Brain microvascular endothelial cell (primary cell): ENCODE data around the gene KLHL13.

ENCODE experiments used
- DNase-seq: peaks from one replicate; pipeline ENCODE4 v3.0.0-alpha.2; 2020
- H3K27ac ChIP-seq: fragments of 250-450 bp; sonication (Bioruptor Pico); 2 replicates; pipeline ENCODE4 v1.5.1; 2020; ENCODE audit warnings: mild to moderate bottlenecking, moderate library complexity
- H3K27me3 ChIP-seq: fragments of 250-450 bp; sonication (Bioruptor Pico); replicated peaks from 2 replicates; pipeline ENCODE4 v1.5.1; 2020; ENCODE audit warnings: mild to moderate bottlenecking
- H3K36me3 ChIP-seq: fragments of 250-450 bp; sonication (Bioruptor Pico); replicated peaks from 2 replicates; pipeline ENCODE4 v1.5.1; 2020; ENCODE audit warnings: mild to moderate bottlenecking
- H3K4me3 ChIP-seq: 2 replicates; pipeline ENCODE4 v1.5.1; 2011; ENCODE audit warnings: low read depth, mild to moderate bottlenecking, control low read depth, low read length, moderate library complexity
- CTCF ChIP-seq: IDR thresholded peaks from 2 replicates; pipeline ENCODE4 v1.5.1; 2011; ENCODE audit warnings: low read depth, mild to moderate bottlenecking, moderate library complexity, low read length, control low read depth, inconsistent platforms; ENCODE audit errors: missing control alignments
- in situ Hi-C: cut with HindIII; loops from 2 replicates; pipeline ENCODE4 v1.10.0; 2017; ENCODE audit warnings: low sequenced_read_pairs, low pct_ligation_motif_present

The KLHL13 gene

GRCh38 chrX:117996408-117996807 lies 120.2 kb downstream of the KLHL13 start:
- in situ Hi-C loops: no loop called here
- DNase-seq: no peak
- no peaks in the 10 kb centered on the region for H3K36me3 ChIP-seq
- no peak overlapping the region for H3K27ac ChIP-seq
- no peak overlapping the region for H3K4me3 ChIP-seq
- no peaks in the 10 kb centered on the region for H3K27me3 ChIP-seq
- TF ChIP-seq CTCF: no peak

GRCh38 chrX:117995378-117995777 lies 121.2 kb downstream of the KLHL13 start:
- Histone ChIP-seq H3K27ac (no peak overlapping the region), H3K36me3 (no peaks in the 10 kb centered on the region), H3K27me3 (no peaks in the 10 kb centered on the region), H3K4me3 (no peak overlapping the region)
- no peak for DNase-seq
- no peak for TF ChIP-seq CTCF
- in situ Hi-C loops: no loop called here

GRCh38 chrX:117992192-117992723 lies 124.4 kb downstream of the KLHL13 start:
- no peak overlapping the region for H3K27ac ChIP-seq
- H3K4me3 ChIP-seq: no peak overlapping the region
- TF ChIP-seq CTCF: no peak
- no peaks in the 10 kb centered on the region for H3K36me3 ChIP-seq
- no peak for DNase-seq
- H3K27me3 ChIP-seq: no peaks in the 10 kb centered on the region
- in situ Hi-C loops: no loop called here

GRCh38 chrX:117990438-117990837 lies 126.2 kb downstream of the KLHL13 start:
- DNase-seq: no peak
- in situ Hi-C loops: no loop called here
- Histone ChIP-seq H3K27me3 (no peaks in the 10 kb centered on the region), H3K4me3 (no peak overlapping the region), H3K27ac (no peak overlapping the region), H3K36me3 (no peaks in the 10 kb centered on the region)
- TF ChIP-seq CTCF: no peak

GRCh38 chrX:117989512-117989911 lies 127.1 kb downstream of the KLHL13 start:
- Histone ChIP-seq H3K36me3 (no peaks in the 10 kb centered on the region), H3K27me3 (no peaks in the 10 kb centered on the region), H3K27ac (no peak overlapping the region), H3K4me3 (no peak overlapping the region)
- DNase-seq: no peak
- in situ Hi-C loops: no loop called here
- TF ChIP-seq CTCF: no peak

GRCh38 chrX:117987373-117987772 lies 129.2 kb downstream of the KLHL13 start:
- in situ Hi-C loops: no loop called here
- DNase-seq: no peak
- no peaks in the 10 kb centered on the region for H3K36me3 ChIP-seq
- no peaks in the 10 kb centered on the region for H3K27me3 ChIP-seq
- H3K27ac ChIP-seq: no peak overlapping the region
- H3K4me3 ChIP-seq: no peak overlapping the region
- no peak for TF ChIP-seq CTCF
